HEK293 (cell line): Measurements from ENCODE around the gene LRRN2.
"Not testable (repeated sequence)": the region's sequence is repeated elsewhere in the genome, so short reads cannot be mapped to it uniquely, and the experiment has no call there.

Source experiments
- CTCF ChIA-PET: fragments of 350-600 bp; formaldehyde crosslinking; extraction: SDS; loops from one replicate; lab custom pipeline; 2021; ENCODE audit warnings: antibody characterized with exemption; lab: Yijun Ruan, JAX
- POLR2A ChIA-PET: fragments of 300-600 bp; formaldehyde crosslinking; extraction: SDS; loops from one replicate; lab custom pipeline; 2020; ENCODE audit warnings: antibody characterized with exemption, inconsistent platforms; lab: Yijun Ruan, JAX
- H3K27ac ChIP-seq: fragments of 200-500 bp; sonication (Bioruptor generic); 2 replicates; pipeline ENCODE4 v1.5.1; 2014; ENCODE audit warnings: low read depth, low read length, control low read depth, inconsistent platforms; ENCODE audit errors: extremely low read depth
- H3K36me3 ChIP-seq, 2 experiments: fragments of 200-500 bp in 1 of 2; sonication (Bioruptor generic) in 1 of 2; 1 replicate in 1 of 2; 2 replicates in 1 of 2; pipeline ENCODE4 v1.5.1; 2014 to 2017; ENCODE audit warnings: inconsistent platforms in 2 of 2, low read length in 2 of 2; ENCODE audit not compliant: control insufficient read depth in 2 of 2, insufficient read depth in 1 of 2
- H3K4me1 ChIP-seq: fragments of 200-500 bp; sonication (Bioruptor generic); 2 replicates; pipeline ENCODE4 v1.5.1; 2014; ENCODE audit warnings: mild to moderate bottlenecking, low read length, inconsistent platforms; ENCODE audit not compliant: control insufficient read depth, insufficient read depth
- H3K4me3 ChIP-seq: 2 replicates; pipeline ENCODE4 v1.5.1; 2011; ENCODE audit warnings: low read depth, mild to moderate bottlenecking, control low read depth, low read length, moderate library complexity
- H3K9me3 ChIP-seq: fragments of 200-500 bp; sonication (Bioruptor generic); 2 replicates; pipeline ENCODE4 v1.5.1; 2014; ENCODE audit warnings: low read depth, low read length, inconsistent platforms; ENCODE audit not compliant: control insufficient read depth, insufficient read depth
- ATF2 ChIP-seq: fragments of 450-650 bp; formaldehyde crosslinking; IDR thresholded peaks from 2 replicates; pipeline ENCODE4 v1.5.1; 2016; ENCODE audit warnings: missing biosample characterization, missing genetic modification characterization, low read depth
- BCL11A ChIP-seq: fragments of 450-650 bp; formaldehyde crosslinking; IDR thresholded peaks from 2 replicates; pipeline ENCODE4 v1.5.1; 2016; ENCODE audit warnings: low read depth, missing biosample characterization, missing genetic modification characterization
- GLI2 ChIP-seq: fragments of 450-650 bp; formaldehyde crosslinking; IDR thresholded peaks from 2 replicates; pipeline ENCODE4; 2017; ENCODE audit warnings: missing biosample characterization, missing genetic modification characterization, low read depth, borderline replicate concordance
- IKZF3 ChIP-seq: fragments of 450-650 bp; IDR thresholded peaks from 2 replicates; pipeline ENCODE4 v1.5.0; 2018; ENCODE audit warnings: missing biosample characterization, mild to moderate bottlenecking, missing genetic modification characterization, moderate library complexity
- KLF10 ChIP-seq: fragments of 450-650 bp; IDR thresholded peaks from 2 replicates; pipeline ENCODE4 v1.5.1; 2018; ENCODE audit warnings: missing biosample characterization, mild to moderate bottlenecking, missing genetic modification characterization
- KLF7 ChIP-seq: fragments of 450-650 bp; formaldehyde crosslinking; IDR thresholded peaks from 2 replicates; pipeline ENCODE4 v1.5.1; 2016; ENCODE audit warnings: missing biosample characterization, missing genetic modification characterization, borderline replicate concordance
- MYNN ChIP-seq: fragments of 450-650 bp; formaldehyde crosslinking; IDR thresholded peaks from 2 replicates; pipeline ENCODE4 v1.5.1; 2016; ENCODE audit warnings: missing biosample characterization, missing genetic modification characterization, borderline replicate concordance
- OVOL3 ChIP-seq: fragments of 450-650 bp; formaldehyde crosslinking; IDR thresholded peaks from 2 replicates; pipeline ENCODE4 v1.5.1; 2016; ENCODE audit warnings: missing biosample characterization, missing genetic modification characterization
- SALL2 ChIP-seq: fragments of 450-650 bp; formaldehyde crosslinking; IDR thresholded peaks from 2 replicates; pipeline ENCODE4 v1.5.0; 2017; ENCODE audit warnings: missing biosample characterization, mild to moderate bottlenecking, missing genetic modification characterization, borderline replicate concordance
- SP7 ChIP-seq: fragments of 450-650 bp; formaldehyde crosslinking; IDR thresholded peaks from 2 replicates; pipeline ENCODE4 v1.5.1; 2016; ENCODE audit warnings: missing biosample characterization, missing genetic modification characterization
- YY2 ChIP-seq: fragments of 450-650 bp; formaldehyde crosslinking; IDR thresholded peaks from 2 replicates; pipeline ENCODE4 v1.5.1; 2016; ENCODE audit warnings: missing biosample characterization, missing genetic modification characterization
- ZBTB48 ChIP-seq: fragments of 450-650 bp; formaldehyde crosslinking; IDR thresholded peaks from 2 replicates; pipeline ENCODE4 v1.5.1; 2016; ENCODE audit warnings: missing biosample characterization, missing genetic modification characterization
- ZEB2 ChIP-seq: fragments of 450-650 bp; formaldehyde crosslinking; IDR thresholded peaks from 2 replicates; pipeline ENCODE4 v1.5.1; 2016; ENCODE audit warnings: missing biosample characterization, missing genetic modification characterization
- ZFP3 ChIP-seq: fragments of 450-650 bp; formaldehyde crosslinking; IDR thresholded peaks from 2 replicates; pipeline ENCODE4 v1.5.1; 2016; ENCODE audit warnings: low read depth, missing biosample characterization, missing genetic modification characterization
- ZNF121 ChIP-seq: fragments of 450-650 bp; formaldehyde crosslinking; IDR thresholded peaks from 2 replicates; pipeline ENCODE4 v1.5.1; 2016; ENCODE audit warnings: missing biosample characterization, missing genetic modification characterization
- ZNF146 ChIP-seq: fragments of 450-650 bp; formaldehyde crosslinking; IDR thresholded peaks from 2 replicates; pipeline ENCODE4 v1.5.1; 2016; ENCODE audit warnings: missing biosample characterization, missing genetic modification characterization
- ZNF184 ChIP-seq: fragments of 450-650 bp; IDR thresholded peaks from 2 replicates; pipeline ENCODE4 v1.5.1; 2018; ENCODE audit warnings: missing biosample characterization, mild to moderate bottlenecking, missing genetic modification characterization
- ZNF221 ChIP-seq: fragments of 450-650 bp; formaldehyde crosslinking; IDR thresholded peaks from 2 replicates; pipeline ENCODE4 v1.5.1; 2017; ENCODE audit warnings: missing biosample characterization, missing genetic modification characterization, borderline replicate concordance
- ZNF324 ChIP-seq: fragments of 450-650 bp; formaldehyde crosslinking; IDR thresholded peaks from 2 replicates; pipeline ENCODE4 v1.5.1; 2016; ENCODE audit warnings: missing biosample characterization, missing genetic modification characterization
- ZNF341 ChIP-seq: fragments of 450-650 bp; formaldehyde crosslinking; IDR thresholded peaks from 2 replicates; pipeline ENCODE4; 2016; ENCODE audit warnings: low read depth, missing biosample characterization, missing genetic modification characterization
- ZNF621 ChIP-seq: fragments of 450-650 bp; formaldehyde crosslinking; IDR thresholded peaks from 2 replicates; pipeline ENCODE4 v1.5.1; 2017; ENCODE audit warnings: missing biosample characterization, missing genetic modification characterization
- ZNF692 ChIP-seq: fragments of 450-650 bp; formaldehyde crosslinking; IDR thresholded peaks from 2 replicates; pipeline ENCODE4 v1.5.1; 2016; ENCODE audit warnings: missing biosample characterization, missing genetic modification characterization
- ZNF843 ChIP-seq: fragments of 450-650 bp; formaldehyde crosslinking; IDR thresholded peaks from 2 replicates; pipeline ENCODE4 v1.5.1; 2016; ENCODE audit warnings: missing biosample characterization, missing genetic modification characterization

Gene LRRN2

GRCh38 chr1:204629459-204629858, 56.1 kb downstream of the LRRN2 start:
- H3K4me1 ChIP-seq: not testable (repeated sequence)
- TF ChIP-seq ZNF146 (tag by site-specific recombination): peak; percentile 38; the same call in 1 of the 2 replicates
- TF ChIP-seq, all 188 proteins: peak for 1; not testable (repeated sequence) for 187
- CTCF ChIA-PET: interaction anchor here (0.6 to 0.8 kb wide), 2 partner anchors 116 to 221 kb away, joined by 3 read pairs; no protein-coding TSS in a partner anchor
- H3K27ac ChIP-seq, H3K4me3 ChIP-seq, H3K9me3 ChIP-seq, POLR2A ChIA-PET, H3K36me3 ChIP-seq: not testable (repeated sequence)

GRCh38 chr1:204628868-204629267, 56.7 kb downstream of the LRRN2 start:
- H3K27ac ChIP-seq: no peak overlapping the region
- TF ChIP-seq ZNF692 (tag by site-specific recombination) (no peak), GLI2 (no peak), ZNF341 (tag by site-specific recombination) (no peak), ZNF324 (tag by site-specific recombination) (no peak), ATF2 (tag by site-specific recombination) (no peak), KLF7 (tag by site-specific recombination) (no peak), YY2 (tag by site-specific recombination) (no peak), SALL2 (tag by site-specific recombination) (no peak), ZNF843 (no peak), OVOL3 (tag by site-specific recombination) (no peak), IKZF3 (tag by site-specific recombination) (no peak), ZNF221 (no peak), KLF10 (no peak), ZNF184 (tag by site-specific recombination) (no peak), ZBTB48 (no peak)
- CTCF ChIA-PET: no interaction called here
- H3K36me3 ChIP-seq: no peaks in the 10 kb centered on the region
- POLR2A ChIA-PET: no interaction called here
- H3K9me3 ChIP-seq: no peaks in the 10 kb centered on the region
- no peak overlapping the region for H3K4me3 ChIP-seq
- no peaks in the 10 kb centered on the region for H3K4me1 ChIP-seq

- CTCF ChIA-PET: interaction anchor here (0.7 kb wide), 1 partner anchor 174 kb away, joined by 3 read pairs; no protein-coding TSS in a partner anchor
- POLR2A ChIA-PET: no interaction called here
- Histone ChIP-seq H3K9me3 (no peaks in the 10 kb centered on the region), H3K27ac (no peak overlapping the region), H3K36me3 (no peaks in the 10 kb centered on the region), H3K4me1 (no peaks in the 10 kb centered on the region), H3K4me3 (no peak overlapping the region)
- no peak for TF ChIP-seq ZNF121
- no peak for TF ChIP-seq SP7 (tag by site-specific recombination)
- TF ChIP-seq BCL11A (tag by site-specific recombination): no peak
- TF ChIP-seq KLF7 (tag by site-specific recombination): no peak
- TF ChIP-seq ZNF621 (tag by site-specific recombination): no peak
- no peak for TF ChIP-seq ZEB2
- no peak for TF ChIP-seq MYNN (tag by site-specific recombination)
- TF ChIP-seq ZFP3: no peak
Observed at GRCh38 chr1:204627436-204627835, 58.1 kb downstream of the LRRN2 start.
